Rectal smooth muscle tissue (tissue), 1 donor: ENCODE results near the gene THADA.

Source experiments
- H3K27ac ChIP-seq: one replicate; pipeline ENCODE4 v1.7.0; 2013; ENCODE audit warnings: low read depth, low read length, inconsistent platforms
- H3K27me3 ChIP-seq: one replicate; pipeline ENCODE4 v1.7.0; 2013; ENCODE audit warnings: low read length; ENCODE audit not compliant: control insufficient read depth, insufficient read depth
- H3K36me3 ChIP-seq: one replicate; pipeline ENCODE4 v1.7.0; 2013; ENCODE audit warnings: low read length; ENCODE audit not compliant: control insufficient read depth, insufficient read depth
- H3K4me1 ChIP-seq: one replicate; pipeline ENCODE4 v1.7.0; 2013; ENCODE audit warnings: low read length; ENCODE audit not compliant: control insufficient read depth, insufficient read depth
- H3K4me3 ChIP-seq: one replicate; pipeline ENCODE4 v1.7.0; 2013; ENCODE audit warnings: low read length
- H3K9ac ChIP-seq: one replicate; pipeline ENCODE4 v1.7.0; 2013; ENCODE audit warnings: low read length

The THADA gene

DNA sequence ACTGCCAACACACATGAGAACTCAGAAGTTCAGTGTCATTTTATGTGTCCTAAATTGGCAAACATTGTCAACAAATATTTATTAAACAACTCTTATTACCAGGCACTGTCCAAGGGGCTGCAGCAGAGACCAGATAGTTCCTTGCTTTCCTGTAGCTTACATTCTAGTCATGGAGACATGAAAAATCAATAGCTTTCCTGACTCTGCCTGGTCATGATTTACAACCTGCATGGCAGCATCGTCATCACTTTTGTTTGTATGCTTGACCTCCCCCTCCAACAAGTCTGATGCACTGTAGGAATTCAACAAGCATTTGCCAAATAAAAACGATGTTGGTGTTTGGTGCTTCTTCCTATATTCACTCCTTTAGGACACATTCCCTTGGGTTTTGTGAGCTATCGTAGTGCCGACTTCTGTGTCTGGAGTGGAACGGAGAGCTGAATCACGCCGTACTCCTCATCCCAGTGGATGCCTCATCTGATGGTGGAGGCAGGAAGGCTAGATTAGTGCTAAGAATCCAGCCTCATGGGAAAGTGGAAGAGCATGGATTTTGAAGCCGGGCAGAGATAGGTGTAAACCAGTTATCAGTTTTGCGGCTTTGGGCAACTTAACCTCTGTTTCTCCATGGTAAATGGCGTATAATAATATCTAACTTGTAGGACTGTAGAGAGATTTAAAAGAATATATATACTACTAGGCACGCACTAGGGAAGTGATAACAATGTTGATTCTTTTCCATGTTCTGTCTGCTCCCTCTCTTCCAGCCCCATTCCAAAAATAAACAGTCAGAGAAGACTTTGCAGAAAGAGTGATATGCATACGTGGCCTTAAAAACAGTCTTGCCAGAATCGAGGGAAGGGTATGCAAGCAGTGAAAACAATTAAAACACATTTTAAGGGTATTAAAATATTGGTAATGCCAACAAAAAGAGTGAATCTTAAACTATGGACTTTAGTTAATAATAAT is 249.0 kb downstream of the THADA start:
- no peaks in the 10 kb centered on the region for H3K27me3 ChIP-seq
- H3K4me3 ChIP-seq, result no peak overlapping the region
- no peak overlapping the region for H3K9ac ChIP-seq
- H3K27ac ChIP-seq, result peak overlapping the region; percentile 89
- peaks cover 81% of the 10 kb centered on the region for H3K4me1 ChIP-seq
- H3K36me3 ChIP-seq, result no peaks in the 10 kb centered on the region

- Histone ChIP-seq H3K9ac (no peak overlapping the region), H3K27ac (peak overlapping the region; percentile 89), H3K36me3 (no peaks in the 10 kb centered on the region), H3K4me3 (no peak overlapping the region), H3K27me3 (no peaks in the 10 kb centered on the region), H3K4me1 (peaks cover 84% of the 10 kb centered on the region)
These were observed 250.0 kb downstream of the THADA start for GRCh38 chr2:43345872-43346271.

GRCh38 chr2:43345391-43345813 is 250.4 kb downstream of the THADA start:
- Histone ChIP-seq H3K27me3 (no peaks in the 10 kb centered on the region), H3K4me1 (peaks cover 83% of the 10 kb centered on the region), H3K9ac (no peak overlapping the region), H3K27ac (peak overlapping the region; percentile 89), H3K36me3 (no peaks in the 10 kb centered on the region), H3K4me3 (no peak overlapping the region)

- no peak overlapping the region for H3K9ac ChIP-seq
- H3K27ac ChIP-seq, result peak overlapping the region; percentile 89
- peaks cover 84% of the 10 kb centered on the region for H3K4me1 ChIP-seq
- no peaks in the 10 kb centered on the region for H3K27me3 ChIP-seq
- no peaks in the 10 kb centered on the region for H3K36me3 ChIP-seq
- H3K4me3 ChIP-seq, result peak overlapping the region; percentile 16
These were observed 250.9 kb downstream of the THADA start for GRCh38 chr2:43344868-43345373.

DNA sequence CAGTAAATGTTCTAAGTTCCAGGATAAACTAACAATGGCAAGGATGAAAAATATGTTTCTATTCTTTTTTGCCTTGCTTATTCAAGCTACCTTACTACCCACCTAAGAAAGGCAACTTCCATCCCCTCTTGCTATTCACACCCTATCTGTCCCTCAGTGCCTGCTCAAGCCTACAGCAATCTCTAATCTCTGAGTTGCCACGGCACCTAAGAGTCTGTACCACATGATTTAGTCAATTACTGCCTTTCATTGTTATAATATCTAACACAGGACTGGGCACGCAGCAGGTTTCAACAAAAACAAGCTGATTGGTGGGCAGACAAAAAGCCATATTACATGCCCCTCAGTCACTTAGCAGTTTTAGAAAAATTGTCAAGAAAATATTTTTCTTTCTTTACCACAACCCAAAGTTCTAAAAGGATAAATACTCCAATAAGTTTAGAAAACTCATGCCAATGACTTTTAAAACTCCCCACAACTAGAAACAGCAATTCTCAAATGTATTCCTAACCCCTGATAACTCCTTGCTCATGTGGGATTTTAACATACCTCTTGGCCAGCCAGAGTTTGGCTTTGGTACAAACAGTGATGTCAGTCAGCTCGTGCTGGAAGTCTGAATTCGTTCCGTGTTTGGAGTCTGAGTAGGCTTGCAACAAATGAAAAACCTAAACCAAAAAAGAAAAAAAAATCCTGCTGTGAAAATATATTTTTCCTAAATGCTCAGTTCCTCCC is 252.1 kb downstream of the THADA start:
- H3K9ac ChIP-seq, result no peak overlapping the region

GRCh38 chr2:43341959-43342757 is 253.7 kb downstream of the THADA start:
- peaks cover 59% of the 10 kb centered on the region for H3K4me1 ChIP-seq
- peak overlapping the region; percentile 80 for H3K27ac ChIP-seq
- H3K4me3 ChIP-seq, result no peak overlapping the region
- H3K27me3 ChIP-seq, result no peaks in the 10 kb centered on the region
- no peak overlapping the region for H3K9ac ChIP-seq
- H3K36me3 ChIP-seq, result no peaks in the 10 kb centered on the region

More for the DNA sequence above, 252.1 kb downstream of the THADA start:
- peaks cover 72% of the 10 kb centered on the region for H3K4me1 ChIP-seq
- no peak overlapping the region for H3K4me3 ChIP-seq
- peak overlapping the region; percentile 89 for H3K27ac ChIP-seq
- H3K27me3 ChIP-seq, result no peaks in the 10 kb centered on the region
- no peaks in the 10 kb centered on the region for H3K36me3 ChIP-seq

GRCh38 chr2:43340945-43341356 is 254.9 kb downstream of the THADA start:
- Histone ChIP-seq H3K4me1 (peaks cover 50% of the 10 kb centered on the region), H3K27me3 (no peaks in the 10 kb centered on the region), H3K4me3 (no peak overlapping the region), H3K9ac (no peak overlapping the region), H3K36me3 (no peaks in the 10 kb centered on the region), H3K27ac (peak overlapping the region; percentile 80)

- Histone ChIP-seq H3K4me3 (no peak overlapping the region), H3K27ac (peak overlapping the region; percentile 80), H3K27me3 (no peaks in the 10 kb centered on the region), H3K4me1 (peaks cover 43% of the 10 kb centered on the region), H3K36me3 (no peaks in the 10 kb centered on the region), H3K9ac (no peak overlapping the region)
These were observed 255.8 kb downstream of the THADA start for GRCh38 chr2:43340066-43340465.

DNA sequence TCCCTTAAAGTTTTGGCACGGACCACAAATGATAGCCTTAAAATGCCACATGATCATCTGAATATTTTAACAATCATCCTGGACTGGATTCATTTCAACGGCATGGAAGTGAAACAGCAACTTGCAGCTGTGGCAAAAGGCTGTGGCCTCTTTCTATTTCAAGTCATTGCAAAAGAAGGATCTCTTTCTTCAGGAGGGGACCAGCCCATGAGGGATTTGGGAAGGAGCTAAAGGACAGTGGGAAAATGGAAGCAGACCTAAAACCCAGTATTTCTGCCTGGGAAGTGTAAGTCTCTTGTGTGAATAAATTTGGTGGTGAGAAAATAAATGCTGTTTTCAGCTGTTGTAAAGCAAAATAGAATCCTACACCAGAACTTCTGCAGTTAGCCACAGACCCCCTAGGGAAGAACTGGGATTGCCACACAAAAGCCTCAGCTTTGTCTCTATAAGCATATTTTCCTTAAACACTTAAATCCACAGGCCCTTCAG is 262.1 kb downstream of the THADA start:
- H3K27ac ChIP-seq, result peak overlapping the region; percentile 78
- no peaks in the 10 kb centered on the region for H3K36me3 ChIP-seq
- peak overlapping the region; percentile 24 for H3K4me3 ChIP-seq
- no peaks in the 10 kb centered on the region for H3K27me3 ChIP-seq
- H3K9ac ChIP-seq, result no peak overlapping the region
- H3K4me1 ChIP-seq, result peaks cover 40% of the 10 kb centered on the region

- peak overlapping the region; percentile 9 for H3K4me3 ChIP-seq
- H3K27ac ChIP-seq, result peak overlapping the region; percentile 78
- H3K9ac ChIP-seq, result no peak overlapping the region
- peaks cover 44% of the 10 kb centered on the region for H3K4me1 ChIP-seq
- no peaks in the 10 kb centered on the region for H3K27me3 ChIP-seq
- H3K36me3 ChIP-seq, result no peaks in the 10 kb centered on the region
These were observed 262.7 kb downstream of the THADA start for GRCh38 chr2:43333101-43333655.

GRCh38 chr2:43332653-43333052 is 263.2 kb downstream of the THADA start:
- no peak overlapping the region for H3K9ac ChIP-seq
- peaks cover 46% of the 10 kb centered on the region for H3K4me1 ChIP-seq
- no peaks in the 10 kb centered on the region for H3K27me3 ChIP-seq
- H3K27ac ChIP-seq, result peak overlapping the region; percentile 78
- no peak overlapping the region for H3K4me3 ChIP-seq
- no peaks in the 10 kb centered on the region for H3K36me3 ChIP-seq
